ENCODE measurements around the gene DYNLT4.
"Not testable (repeated sequence)": the region's sequence is repeated elsewhere in the genome, so short reads cannot be mapped to it uniquely, and the experiment has no call there.

Gene DYNLT4

GRCh38 chr1:44810101-44810761, 3.1 kb upstream of the DYNLT4 start:
- DNase-seq: no peak

GRCh38 chr1:44808938-44809917, 2.1 kb upstream of the DYNLT4 start:
- DNase-seq: peak; percentile 49

- peak; percentile 89 for DNase-seq
These were observed 1.1 kb upstream of the DYNLT4 start, which contains the start of gene BTBD19 for GRCh38 chr1:44808063-44808937. Gene BTBD19, plus strand, starts transcription at chr1:44808523. Its CDS starts 298 bp downstream, at chr1:44808821.

- DNase-seq: peak; percentile 82
These were observed 362 bp upstream of the DYNLT4 start for GRCh38 chr1:44807364-44808062.

- DNase-seq: no peak
These were observed 987 bp downstream of the DYNLT4 start for GRCh38 chr1:44806025-44806703.

GRCh38 chr1:44805311-44806024, 1.7 kb downstream of the DYNLT4 start:
- no peak for DNase-seq

GRCh38 chr1:44803312-44804095, 3.6 kb downstream of the DYNLT4 start:
- DNase-seq: no peak

- DNase-seq: no peak
These were observed 4.2 kb downstream of the DYNLT4 start for GRCh38 chr1:44803062-44803311.

- no peak for DNase-seq
These were observed 4.7 kb downstream of the DYNLT4 start for GRCh38 chr1:44802306-44803061.

GRCh38 chr1:44801491-44802305, 5.5 kb downstream of the DYNLT4 start:
- peak; percentile 42 for DNase-seq

- DNase-seq: peak; percentile 100
These were observed 7.2 kb downstream of the DYNLT4 start, which contains the start of gene PLK3 for GRCh38 chr1:44799770-44800584. Gene PLK3, plus strand, starts transcription at chr1:44800377. Its CDS starts 87 bp downstream, at chr1:44800464.

- DNase-seq: no peak
These were observed 8.4 kb downstream of the DYNLT4 start for GRCh38 chr1:44798481-44799365.

GRCh38 chr1:44797886-44798285, 9.3 kb downstream of the DYNLT4 start:
- not testable (repeated sequence) for DNase-seq

- no peak for DNase-seq
These were observed 14.2 kb downstream of the DYNLT4 start for GRCh38 chr1:44792736-44793502.

All from right kidney (tissue), 1 donor.